ENCODE measurements around the gene TMEM42.

Gene TMEM42

DNA sequence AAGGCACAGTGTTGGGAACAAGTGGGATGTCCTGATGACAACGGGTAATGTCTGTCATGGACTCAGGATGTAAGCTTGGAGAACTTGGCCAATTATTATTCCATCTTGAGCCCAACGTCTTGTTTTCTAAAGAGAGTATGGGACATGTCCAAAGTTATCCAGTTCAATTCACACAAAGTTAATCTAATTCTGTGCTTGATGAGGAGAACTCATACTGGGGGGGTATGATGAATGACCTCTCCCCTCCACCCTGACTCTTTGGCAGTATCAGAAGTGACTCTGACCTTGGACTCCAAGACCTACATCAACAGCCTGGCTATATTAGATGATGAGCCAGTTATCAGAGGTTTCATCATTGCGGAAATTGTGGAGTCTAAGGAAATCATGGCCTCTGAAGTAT is 49.0 kb downstream of the TMEM42 start:
- no peak for DNase-seq (ENCODE audit: low spot score)

DNA sequence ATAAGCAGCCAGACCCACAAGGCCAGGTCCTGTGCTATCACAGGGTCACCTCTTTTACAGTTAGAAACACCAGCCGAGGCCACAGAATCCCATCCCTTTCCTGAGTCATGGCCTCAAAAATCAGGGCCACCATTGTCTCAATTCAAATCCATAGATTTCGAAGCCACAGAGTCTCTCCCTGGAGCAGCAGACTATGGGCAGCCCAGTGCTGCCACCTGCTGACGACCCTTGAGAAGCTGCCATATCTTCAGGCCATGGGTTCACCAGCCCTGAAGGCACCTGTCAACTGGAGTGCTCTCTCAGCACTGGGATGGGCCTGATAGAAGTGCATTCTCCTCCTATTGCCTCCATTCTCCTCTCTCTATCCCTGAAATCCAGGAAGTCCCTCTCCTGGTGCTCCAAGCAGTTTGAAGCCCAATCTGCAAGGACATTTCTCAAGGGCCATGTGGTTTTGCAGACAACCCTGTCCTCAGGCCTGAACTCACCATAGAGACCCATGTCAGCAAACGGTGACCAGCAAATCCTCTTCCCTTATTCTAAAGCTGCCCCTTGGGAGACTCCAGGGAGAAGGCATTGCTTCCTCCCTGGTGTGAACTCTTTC is 52.3 kb downstream of the TMEM42 start:
- peak; percentile 61 for DNase-seq (ENCODE audit: low spot score)

DNA sequence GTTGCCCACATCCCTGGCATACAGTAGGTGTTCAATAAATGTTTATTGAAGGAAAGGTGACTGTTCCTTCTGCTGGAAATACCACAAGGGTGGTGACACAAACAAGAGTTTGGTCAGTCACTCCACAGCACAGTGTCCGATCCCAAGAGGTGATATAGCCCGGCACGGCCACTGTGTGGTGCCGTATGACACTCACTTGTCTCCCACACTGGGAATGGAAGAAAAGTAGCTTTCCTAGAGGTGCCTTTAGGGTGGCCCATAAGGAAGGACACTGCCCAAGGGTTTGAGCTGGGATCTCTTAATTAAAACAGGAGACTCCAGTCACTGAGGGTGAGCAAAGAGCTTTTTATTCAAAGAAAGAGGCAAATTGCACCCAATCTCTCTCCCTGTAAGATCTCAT is 53.2 kb downstream of the TMEM42 start:
- DNase-seq (ENCODE audit: low spot score): no peak
